ENCODE results near the gene DGKZ.
A peak's percentile ranks its signal among the peaks of the same experiment; 100 is the strongest.

Gene DGKZ

GRCh38 chr11:46360878-46361277 is 13.6 kb downstream of the DGKZ start:
- H2AFZ ChIP-seq (ENCODE audit: low read length), result no peak overlapping the region
- H3K79me2 ChIP-seq (ENCODE audit: insufficient read depth, low read length), result peaks cover 8% of the 10 kb centered on the region; the same call in 1 of the 2 replicates
- H3K4me2 ChIP-seq (ENCODE audit: low read length), result peak overlapping the region; percentile 98
- no peak for TF ChIP-seq EZH2 (IDR thresholded peaks at IDR 0.05; ENCODE audit: borderline replicate concordance, low read length)
- no peak for TF ChIP-seq CTCF (IDR thresholded peaks at IDR 0.05; ENCODE audit: low read length)
- no peaks in the 10 kb centered on the region for H3F3A ChIP-seq (ENCODE audit: insufficient read depth, low read length)
- H3K36me3 ChIP-seq (ENCODE audit: insufficient read depth, low read length), result no peaks in the 10 kb centered on the region; the same call in 1 of the 2 replicates
- H3K9me3 ChIP-seq (ENCODE audit: low read length), result no peaks in the 10 kb centered on the region
- H3K9me2 ChIP-seq (ENCODE audit: low read depth, low read length), result no peaks in the 10 kb centered on the region
- peak overlapping the region; percentile 84 for H3K4me3 ChIP-seq (ENCODE audit: low read depth, low read length, poor library complexity, severe bottlenecking)
- no peaks in the 10 kb centered on the region for H4K20me1 ChIP-seq (ENCODE audit: insufficient read depth, low read length)
- H3K4me1 ChIP-seq (ENCODE audit: insufficient read depth, low read length, severe bottlenecking), result peaks cover 58% of the 10 kb centered on the region
- peak overlapping the region; percentile 95 for H3K27ac ChIP-seq (ENCODE audit: low read depth, low read length, poor library complexity, severe bottlenecking)
- H3K27me3 ChIP-seq (ENCODE audit: insufficient read depth, low read length), result no peaks in the 10 kb centered on the region
- peak overlapping the region; percentile 98 for H3K9ac ChIP-seq (ENCODE audit: low read length)

DNA sequence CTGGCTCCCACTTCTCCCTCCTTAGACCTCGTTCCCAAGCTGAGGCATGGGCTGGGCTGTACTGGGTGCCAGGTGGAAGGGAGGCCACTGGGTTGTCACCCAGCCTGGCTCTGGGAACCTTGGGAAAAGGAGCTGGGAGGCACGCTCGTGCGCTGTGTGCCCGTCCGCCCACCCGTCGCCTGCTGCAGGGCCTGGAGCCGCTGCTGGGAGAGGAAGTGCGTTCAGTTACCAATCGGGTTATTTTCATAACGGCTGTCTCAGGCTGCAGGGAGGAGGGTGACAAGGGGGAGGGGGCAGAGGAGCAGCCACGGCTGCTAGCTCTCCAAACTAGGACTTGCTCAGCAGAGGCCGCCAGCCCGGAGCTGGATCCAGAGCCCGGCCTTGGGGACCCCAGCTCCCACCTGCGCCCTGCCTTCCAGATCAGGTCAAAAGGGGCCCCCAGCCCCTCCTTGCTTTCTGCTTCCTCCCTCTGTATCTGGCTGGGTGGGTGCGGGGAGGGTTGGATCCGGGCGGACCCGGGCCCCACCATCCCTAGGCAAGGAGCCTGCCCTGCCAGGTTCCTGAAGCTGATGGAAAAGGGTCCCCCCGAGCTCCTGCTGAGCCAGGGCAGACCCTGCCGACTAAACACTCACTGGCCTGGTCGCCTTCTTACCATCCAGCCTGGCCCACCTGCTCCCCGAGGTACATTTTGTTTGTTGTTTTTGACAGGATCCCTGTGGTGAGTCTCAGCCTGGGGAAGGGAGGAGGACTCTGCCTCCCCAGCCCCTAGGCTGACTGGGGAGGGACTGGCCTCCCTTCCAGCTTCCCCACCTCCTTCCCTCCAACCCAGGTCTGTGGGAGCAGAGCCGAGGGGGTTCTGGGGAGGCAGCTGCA is 14.3 kb downstream of the DGKZ start:
- H3K4me1 ChIP-seq (ENCODE audit: insufficient read depth, low read length, severe bottlenecking), result peaks cover 58% of the 10 kb centered on the region
- TF ChIP-seq CTCF (IDR thresholded peaks at IDR 0.05; ENCODE audit: low read length), result no peak
- no peak for TF ChIP-seq EZH2 (IDR thresholded peaks at IDR 0.05; ENCODE audit: borderline replicate concordance, low read length)
- H3K27me3 ChIP-seq (ENCODE audit: insufficient read depth, low read length), result no peaks in the 10 kb centered on the region
- peak overlapping the region; percentile 98 for H3K4me2 ChIP-seq (ENCODE audit: low read length)
- H4K20me1 ChIP-seq (ENCODE audit: insufficient read depth, low read length), result no peaks in the 10 kb centered on the region
- H3K9ac ChIP-seq (ENCODE audit: low read length), result peak overlapping the region; percentile 98
- no peaks in the 10 kb centered on the region for H3K9me3 ChIP-seq (ENCODE audit: low read length)
- no peaks in the 10 kb centered on the region for H3F3A ChIP-seq (ENCODE audit: insufficient read depth, low read length)
- H3K79me2 ChIP-seq (ENCODE audit: insufficient read depth, low read length), result peaks cover 8% of the 10 kb centered on the region; the same call in 1 of the 2 replicates
- peaks cover under 1% of the 10 kb centered on the region; the same call in 1 of the 2 replicates for H3K36me3 ChIP-seq (ENCODE audit: insufficient read depth, low read length)
- H3K4me3 ChIP-seq (ENCODE audit: low read depth, low read length, poor library complexity, severe bottlenecking), result peak overlapping the region; percentile 84
- peak overlapping the region; percentile 95 for H3K27ac ChIP-seq (ENCODE audit: low read depth, low read length, poor library complexity, severe bottlenecking)
- no peak overlapping the region for H2AFZ ChIP-seq (ENCODE audit: low read length)
- H3K9me2 ChIP-seq (ENCODE audit: low read depth, low read length), result no peaks in the 10 kb centered on the region

GRCh38 chr11:46362156-46363030 is 15.1 kb downstream of the DGKZ start:
- TF ChIP-seq CTCF (IDR thresholded peaks at IDR 0.05; ENCODE audit: low read length) (no peak), EZH2 (IDR thresholded peaks at IDR 0.05; ENCODE audit: borderline replicate concordance, low read length) (no peak)
- Histone ChIP-seq H3K27me3 (ENCODE audit: insufficient read depth, low read length) (no peaks in the 10 kb centered on the region), H3K9ac (ENCODE audit: low read length) (peak overlapping the region; percentile 98), H3K4me2 (ENCODE audit: low read length) (peak overlapping the region; percentile 98), H3K9me3 (ENCODE audit: low read length) (no peaks in the 10 kb centered on the region), H3K4me3 (ENCODE audit: low read depth, low read length, poor library complexity, severe bottlenecking) (peak overlapping the region; percentile 84), H3K27ac (ENCODE audit: low read depth, low read length, poor library complexity, severe bottlenecking) (peak overlapping the region; percentile 95), H2AFZ (ENCODE audit: low read length) (no peak overlapping the region), H3K4me1 (ENCODE audit: insufficient read depth, low read length, severe bottlenecking) (peaks cover 56% of the 10 kb centered on the region), H3K9me2 (ENCODE audit: low read depth, low read length) (no peaks in the 10 kb centered on the region), H3F3A (ENCODE audit: insufficient read depth, low read length) (no peaks in the 10 kb centered on the region), H4K20me1 (ENCODE audit: insufficient read depth, low read length) (no peaks in the 10 kb centered on the region), H3K79me2 (ENCODE audit: insufficient read depth, low read length) (peaks cover 8% of the 10 kb centered on the region; the same call in 1 of the 2 replicates), H3K36me3 (ENCODE audit: insufficient read depth, low read length) (peaks cover 4% of the 10 kb centered on the region; the same call in 1 of the 2 replicates)
